Measurements from ENCODE around the gene ARHGAP6. TPM values are rescaled to one million over a fixed set of nuclear protein-coding genes. Genes with fewer than 3 reads are reported as not detected.
A peak's percentile ranks its signal among the peaks of the same experiment; 100 is the strongest.

Gene ARHGAP6
- total and polyA plus RNA-seq, 2 of the 13 experiments (the other 11 are each of a cell fraction or from before 2014, with no cell fraction given): 0.11 TPM; not detected in 1

- Histone ChIP-seq H3K36me3 (replicated peaks in 1 of 2; ENCODE audit: control insufficient read depth in 1 of 2, insufficient read depth in 2 of 2, low read length in 2 of 2) (no peaks in the 10 kb centered on the region), H3K9me3 (ENCODE audit: low read length) (no peaks in the 10 kb centered on the region), H3K27me3 (ENCODE audit: control insufficient read depth in 1 of 2, insufficient read depth in 2 of 2, low read length in 2 of 2) (no peaks in the 10 kb centered on the region), H4K20me1 (ENCODE audit: insufficient read depth, low read length) (no peaks in the 10 kb centered on the region), H3K4me3 (replicated peaks in 1 of 3; ENCODE audit: insufficient read depth in 1 of 3, low read depth in 2 of 3, low read length in 3 of 3) (no peak overlapping the region), H3K9ac (ENCODE audit: insufficient read depth, low read depth, low read length) (no peak overlapping the region), H3K27ac (ENCODE audit: extremely low read length, insufficient read depth, low read length) (no peak overlapping the region), H3K4me1 (ENCODE audit: insufficient read depth, low read length) (no peaks in the 10 kb centered on the region), H3K4me2 (ENCODE audit: low read depth, low read length) (no peak overlapping the region), H3K79me2 (ENCODE audit: insufficient read depth, low read length) (no peaks in the 10 kb centered on the region), H2AFZ (ENCODE audit: low read length) (no peak overlapping the region)
- POLR2A ChIA-PET: no interaction called here
- ATAC-seq (no peak), DNase-seq (ENCODE audit: low spot score) (no peak), FAIRE-seq (no peak)
- BruUV-seq (replicated peaks): no TSS peak
- intact Hi-C loops (cut with micrococcal nuclease; ENCODE audit: unreplicated experiment) (no loop called here), in situ Hi-C loops (cut with HindIII; ENCODE audit: extremely low pct_ligation_motif_present, low pct_unique_long_range_greater_than_20kb) (no loop called here)
- TF ChIP-seq NFE2L2 (IDR thresholded peaks at IDR 0.05; ENCODE audit: low read length) (0 out of 2 replicates have a peak, but pooled peaks have one; percentile 30), ZNF383 (CRISPR knock-in tag; IDR thresholded peaks at IDR 0.05; ENCODE audit: borderline replicate concordance) (no peak)
- CTCF ChIA-PET (ENCODE audit: low intra/inter-chr PET ratio, low total read pairs): no interaction called here
- WGBS (ENCODE audit: low lambda C conversion rate): 13% methylated on average over 2 of the region's 2 CpGs
Measured at GRCh38 chrX:11407331-11408108, 258.2 kb downstream of the ARHGAP6 start.

- no peaks in the 10 kb centered on the region for H3K79me2 ChIP-seq (ENCODE audit: insufficient read depth, low read length)
- intact Hi-C loops (cut with micrococcal nuclease; ENCODE audit: unreplicated experiment): no loop called here
- H3K9ac ChIP-seq (ENCODE audit: insufficient read depth, low read depth, low read length): no peak overlapping the region
- BruUV-seq (replicated peaks): no TSS peak
- no peaks in the 10 kb centered on the region for H4K20me1 ChIP-seq (ENCODE audit: insufficient read depth, low read length)
- H3K27ac ChIP-seq (ENCODE audit: extremely low read length, insufficient read depth, low read length): no peak overlapping the region
- POLR2A ChIA-PET: no interaction called here
- H3K4me2 ChIP-seq (ENCODE audit: low read depth, low read length): no peak overlapping the region
- H3K4me3 ChIP-seq (replicated peaks in 1 of 3; ENCODE audit: insufficient read depth in 1 of 3, low read depth in 2 of 3, low read length in 3 of 3): no peak overlapping the region
- H2AFZ ChIP-seq (ENCODE audit: low read length): no peak overlapping the region
- FAIRE-seq (no peak), ATAC-seq (no peak), DNase-seq (ENCODE audit: low spot score) (no peak)
- WGBS (ENCODE audit: low lambda C conversion rate): 66% methylated on average over 7 of the region's 9 CpGs
- no peaks in the 10 kb centered on the region for H3K4me1 ChIP-seq (ENCODE audit: insufficient read depth, low read length)
- CTCF ChIA-PET (ENCODE audit: low intra/inter-chr PET ratio, low total read pairs): no interaction called here
- TF ChIP-seq RNF219 (CRISPR knock-in tag; IDR thresholded peaks at IDR 0.05): no peak
- TF ChIP-seq MYC (CRISPR knock-in tag; IDR thresholded peaks at IDR 0.05; ENCODE audit: borderline replicate concordance): no peak
- no peak for TF ChIP-seq ZNF510 (CRISPR knock-in tag; IDR thresholded peaks at IDR 0.05; ENCODE audit: low read depth)
- no peak for TF ChIP-seq MXD4 (CRISPR knock-in tag; IDR thresholded peaks at IDR 0.05)
- TF ChIP-seq ZNF503 (CRISPR knock-in tag; IDR thresholded peaks at IDR 0.05): no peak
- no peak for TF ChIP-seq ZSCAN9 (CRISPR knock-in tag; IDR thresholded peaks at IDR 0.05; ENCODE audit: borderline replicate concordance)
- in situ Hi-C loops (cut with HindIII; ENCODE audit: extremely low pct_ligation_motif_present, low pct_unique_long_range_greater_than_20kb): no loop called here
- no peaks in the 10 kb centered on the region for H3K27me3 ChIP-seq (ENCODE audit: control insufficient read depth in 1 of 2, insufficient read depth in 2 of 2, low read length in 2 of 2)
- H3K36me3 ChIP-seq (replicated peaks in 1 of 2; ENCODE audit: control insufficient read depth in 1 of 2, insufficient read depth in 2 of 2, low read length in 2 of 2): no peaks in the 10 kb centered on the region
- no peaks in the 10 kb centered on the region for H3K9me3 ChIP-seq (ENCODE audit: low read length)
Measured at GRCh38 chrX:11406109-11406765, 259.5 kb downstream of the ARHGAP6 start.

Measured in HepG2 (cell line).